Choroid plexus epithelial cell (primary cell): ENCODE measurements around the gene APOD.
A peak's percentile ranks its signal among the peaks of the same experiment; 100 is the strongest.

Experiments
- DNase-seq: peaks from one replicate; pipeline ENCODE4 v3.0.0-alpha.2; 2010; ENCODE audit warnings: low read depth
- H3K4me3 ChIP-seq: 2 replicates; pipeline ENCODE4 v1.5.1; 2011; ENCODE audit warnings: low read depth, mild to moderate bottlenecking, control low read depth, low read length, moderate library complexity
- TF ChIP-seq, protein P1 (sequence below): conservative IDR thresholded peaks from 2 replicates; pipeline ENCODE4 v1.5.1; 2011; ENCODE audit warnings: low read depth, mild to moderate bottlenecking, control low read depth, inconsistent platforms, low read length, moderate library complexity

APOD gene

DNA sequence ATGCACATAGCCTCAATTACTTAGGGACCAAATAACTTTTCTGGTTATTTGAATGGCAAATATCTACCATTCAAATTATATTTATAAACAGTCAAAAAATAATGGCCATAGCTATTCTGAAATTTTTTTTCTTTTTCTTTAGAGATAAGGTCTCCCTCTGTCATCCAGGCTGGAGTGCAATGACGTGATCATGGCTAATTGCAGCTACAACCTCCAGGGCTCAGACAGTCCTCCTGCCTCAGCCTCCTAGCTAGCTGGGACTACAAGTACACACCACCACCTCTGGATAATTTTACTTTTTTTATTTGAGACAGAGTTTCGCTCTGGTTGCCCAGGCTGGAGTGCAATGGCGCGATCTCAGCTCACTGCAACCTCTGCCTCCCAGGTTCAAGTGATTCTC, 57.2 kb downstream of the APOD start:
- DNase-seq = no peak
- TF ChIP-seq, protein P1, sequence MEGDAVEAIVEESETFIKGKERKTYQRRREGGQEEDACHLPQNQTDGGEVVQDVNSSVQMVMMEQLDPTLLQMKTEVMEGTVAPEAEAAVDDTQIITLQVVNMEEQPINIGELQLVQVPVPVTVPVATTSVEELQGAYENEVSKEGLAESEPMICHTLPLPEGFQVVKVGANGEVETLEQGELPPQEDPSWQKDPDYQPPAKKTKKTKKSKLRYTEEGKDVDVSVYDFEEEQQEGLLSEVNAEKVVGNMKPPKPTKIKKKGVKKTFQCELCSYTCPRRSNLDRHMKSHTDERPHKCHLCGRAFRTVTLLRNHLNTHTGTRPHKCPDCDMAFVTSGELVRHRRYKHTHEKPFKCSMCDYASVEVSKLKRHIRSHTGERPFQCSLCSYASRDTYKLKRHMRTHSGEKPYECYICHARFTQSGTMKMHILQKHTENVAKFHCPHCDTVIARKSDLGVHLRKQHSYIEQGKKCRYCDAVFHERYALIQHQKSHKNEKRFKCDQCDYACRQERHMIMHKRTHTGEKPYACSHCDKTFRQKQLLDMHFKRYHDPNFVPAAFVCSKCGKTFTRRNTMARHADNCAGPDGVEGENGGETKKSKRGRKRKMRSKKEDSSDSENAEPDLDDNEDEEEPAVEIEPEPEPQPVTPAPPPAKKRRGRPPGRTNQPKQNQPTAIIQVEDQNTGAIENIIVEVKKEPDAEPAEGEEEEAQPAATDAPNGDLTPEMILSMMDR = no peak

DNA sequence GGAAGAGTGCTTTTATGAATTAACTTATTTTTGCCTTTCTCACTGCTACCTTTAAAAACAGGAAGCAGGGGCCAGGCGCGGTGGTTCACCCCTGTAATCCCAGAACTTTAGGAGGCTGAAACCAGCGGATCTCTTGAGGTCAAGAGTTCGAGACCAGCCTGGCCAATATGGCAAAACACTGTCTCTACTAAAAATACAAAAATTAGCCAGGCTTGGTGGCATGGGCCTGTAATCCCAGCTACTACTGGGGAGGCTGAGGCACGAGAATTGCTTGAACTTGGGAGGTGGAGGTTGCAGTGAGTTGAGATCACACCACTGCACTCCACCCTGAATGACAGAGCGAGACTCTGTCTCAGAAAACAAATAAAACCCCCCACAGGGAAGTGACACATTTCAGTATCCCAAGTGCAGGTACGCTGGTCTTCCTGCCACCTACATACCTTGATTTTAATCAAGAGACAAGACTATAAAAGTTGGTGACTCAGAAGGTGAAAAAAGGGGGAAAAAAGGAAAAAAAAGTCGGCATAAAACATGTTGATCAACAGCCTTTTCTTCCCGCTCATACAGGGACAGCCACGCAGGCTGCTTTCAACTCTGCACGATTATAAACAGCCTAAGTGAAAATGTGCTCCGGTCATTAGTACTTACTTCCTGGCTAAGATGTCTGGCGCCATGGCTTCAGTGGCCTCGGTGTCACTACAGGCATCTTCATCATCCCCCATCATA, 59.4 kb downstream of the APOD start:
- no peak for DNase-seq
- H3K4me3 ChIP-seq = no peak overlapping the region
- TF ChIP-seq, protein P1 = no peak

More for the DNA sequence above, 57.2 kb downstream of the APOD start:
- no peak overlapping the region for H3K4me3 ChIP-seq

DNA sequence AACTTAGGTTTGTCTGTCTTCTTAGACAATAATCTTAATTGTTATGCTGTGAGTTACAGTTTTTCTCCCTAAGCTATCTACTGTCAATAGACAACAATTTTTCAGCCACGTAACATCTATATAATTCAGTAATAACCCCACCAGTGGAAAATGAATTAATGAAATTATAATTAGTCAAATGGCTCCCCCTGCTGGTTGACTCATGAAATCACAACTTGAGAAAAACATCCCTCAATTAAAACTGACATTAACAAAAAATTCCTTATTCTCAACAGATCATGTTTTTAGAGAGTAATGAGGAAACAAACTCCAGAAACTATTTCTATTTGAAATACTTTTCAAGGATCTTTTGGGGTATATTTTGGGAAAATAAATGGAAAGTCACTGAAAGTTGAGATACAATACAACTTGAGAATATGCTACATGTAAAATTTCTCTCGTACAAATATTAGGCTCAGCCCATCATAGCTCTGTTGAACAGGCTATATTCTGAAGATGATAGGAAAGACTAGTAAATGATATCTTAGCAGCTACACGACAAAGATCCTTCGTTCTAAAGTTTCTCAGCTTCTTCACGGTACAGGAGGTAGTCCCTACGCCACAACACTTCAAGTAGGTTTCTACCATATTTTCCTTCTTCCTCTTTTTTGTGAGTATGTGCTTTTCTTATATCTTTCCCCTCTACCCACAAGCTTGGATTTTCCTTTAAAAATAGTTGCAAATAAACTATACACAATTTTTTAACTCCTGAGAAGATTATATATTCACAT, 61.3 kb downstream of the APOD start:
- peak; percentile 53 for DNase-seq
- TF ChIP-seq, protein P1 = peak; percentile 49

More for the DNA sequence above, 61.3 kb downstream of the APOD start:
- no peak overlapping the region for H3K4me3 ChIP-seq
